Measurements from ENCODE around the gene PRDM5.

The PRDM5 gene

GRCh38 chr4:120815361-120815760 lies 107.2 kb downstream of the PRDM5 start:
- no peak for DNase-seq

DNA sequence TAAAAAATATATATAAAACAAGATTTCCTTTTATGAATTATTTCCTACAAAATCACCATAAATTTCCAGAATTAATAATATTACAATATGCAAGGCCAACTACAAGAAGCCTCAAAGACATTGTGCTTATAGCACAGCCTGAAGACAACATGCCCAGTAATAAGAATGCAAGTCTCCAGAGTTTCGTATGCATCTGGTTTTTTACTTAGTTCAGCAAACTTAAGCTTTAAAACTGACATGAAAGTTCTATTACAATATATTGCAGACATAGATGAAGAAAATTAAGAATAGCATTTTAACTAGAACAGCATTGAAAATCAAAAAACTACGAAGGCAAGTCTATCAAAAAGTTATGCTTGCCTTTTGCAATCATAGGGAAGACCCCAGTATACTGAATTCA lies 107.6 kb downstream of the PRDM5 start:
- no peak for DNase-seq

GRCh38 chr4:120812216-120812615 lies 110.3 kb downstream of the PRDM5 start:
- DNase-seq: no peak

DNA sequence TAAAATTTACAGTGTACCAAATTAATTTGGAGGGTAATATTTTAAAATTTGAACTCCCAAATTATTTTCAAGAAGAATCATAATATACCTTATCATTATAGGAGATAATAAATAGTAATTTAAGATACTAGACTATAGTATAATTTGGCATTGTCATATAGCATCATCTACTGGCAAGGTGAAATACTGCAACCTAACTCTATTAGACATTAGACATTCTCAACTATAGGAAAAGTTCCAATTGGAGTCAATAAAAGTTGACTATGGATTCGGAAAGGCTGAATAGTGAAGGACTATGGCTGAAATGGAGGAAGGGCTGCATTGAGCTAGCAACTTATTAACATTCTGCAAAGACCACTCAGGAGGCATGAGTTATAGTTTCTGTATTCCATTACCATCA lies 113.0 kb downstream of the PRDM5 start:
- DNase-seq: no peak

DNA sequence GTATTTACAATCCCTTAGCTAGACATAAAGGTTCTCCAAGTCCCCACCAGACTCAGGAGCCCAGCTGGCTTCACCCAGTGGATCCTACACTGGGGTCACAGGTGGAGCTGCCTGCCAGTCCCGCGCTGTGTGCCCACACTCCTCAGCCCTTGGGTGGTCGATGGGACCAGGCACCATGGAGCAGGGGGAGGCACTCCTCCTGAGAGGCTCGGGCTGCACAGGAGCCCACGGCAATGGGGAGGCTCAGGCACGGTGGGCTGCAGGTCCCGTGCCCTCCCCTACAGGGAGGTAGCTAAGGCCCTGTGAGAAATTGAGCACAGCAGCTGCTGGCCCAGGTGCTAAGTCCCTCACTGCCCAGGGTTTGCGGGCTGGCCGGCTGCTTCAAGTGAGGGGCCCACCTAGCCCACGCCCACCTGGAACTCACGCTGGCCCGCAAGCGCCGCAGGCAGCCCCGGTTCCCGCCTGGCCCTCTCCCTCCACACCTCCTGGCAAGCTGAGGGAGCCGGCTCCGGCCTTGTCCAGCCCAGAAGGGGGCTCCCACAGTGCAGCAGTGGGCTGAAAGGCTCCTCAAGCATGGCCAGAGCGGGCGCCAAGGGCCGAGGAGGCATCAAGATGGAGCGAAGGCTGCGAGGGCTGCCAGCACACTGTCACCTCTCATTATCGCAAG lies 113.9 kb downstream of the PRDM5 start:
- no peak for DNase-seq

GRCh38 chr4:120801137-120801758 lies 121.3 kb downstream of the PRDM5 start:
- DNase-seq: no peak

DNA sequence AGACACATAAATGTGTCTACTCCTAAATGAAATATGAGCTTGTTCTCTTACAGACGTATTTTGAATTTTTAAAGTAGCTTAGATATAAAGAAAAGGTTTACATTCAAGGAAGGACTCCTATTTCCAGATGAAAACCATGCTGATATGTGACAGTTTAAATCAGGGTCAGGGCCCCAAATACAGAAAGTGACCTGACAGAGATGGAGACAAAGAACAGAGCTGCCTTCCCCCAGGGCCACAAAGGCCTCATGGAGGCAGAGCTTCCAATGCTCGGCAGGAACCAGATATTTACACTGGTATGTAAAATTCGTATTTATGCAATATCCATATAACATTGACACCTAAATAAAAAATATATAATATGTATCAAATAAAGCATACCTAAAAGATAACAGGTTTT lies 124.0 kb downstream of the PRDM5 start:
- no peak for DNase-seq

DNA sequence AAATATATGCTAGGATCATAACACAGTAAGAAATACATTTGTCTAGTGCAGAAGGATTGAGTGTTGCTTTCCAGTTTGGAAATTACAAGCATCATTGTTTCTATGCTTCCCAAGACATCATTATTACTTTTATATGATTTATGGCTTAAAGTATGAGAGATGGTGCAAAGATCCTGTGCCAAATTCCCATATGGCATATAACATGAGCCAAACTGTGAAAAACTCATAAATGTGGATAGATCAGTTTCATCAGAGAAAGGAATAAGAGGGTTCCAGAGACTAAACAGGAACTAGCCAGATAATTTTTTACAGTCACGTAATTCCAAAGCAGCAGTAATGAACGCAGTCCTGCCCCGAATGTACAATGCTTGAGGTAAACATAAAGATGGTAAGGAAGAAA lies 126.3 kb downstream of the PRDM5 start:
- DNase-seq: no peak

- no peak for DNase-seq
Measured at GRCh38 chr4:120785202-120785601, 137.3 kb downstream of the PRDM5 start.

GRCh38 chr4:120777459-120777858 lies 145.1 kb downstream of the PRDM5 start:
- DNase-seq: no peak

DNA sequence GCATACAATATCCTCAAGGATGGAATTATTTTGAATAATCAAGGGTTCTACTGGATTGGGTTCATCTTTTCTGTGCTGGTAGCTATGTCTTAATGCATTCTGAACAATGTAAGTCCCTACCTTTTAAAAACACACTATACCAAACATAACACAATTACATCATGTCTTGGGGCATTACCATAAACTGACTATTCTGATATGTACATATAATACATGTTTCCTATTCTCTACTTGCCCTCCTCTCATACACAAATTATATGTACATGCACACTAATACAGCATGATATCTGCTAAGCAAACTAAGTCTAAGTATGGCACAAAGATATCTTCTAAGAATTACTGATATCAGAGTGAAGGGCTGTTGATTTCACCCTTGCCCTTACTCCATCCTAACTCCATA lies 147.1 kb downstream of the PRDM5 start:
- no peak for DNase-seq

DNA sequence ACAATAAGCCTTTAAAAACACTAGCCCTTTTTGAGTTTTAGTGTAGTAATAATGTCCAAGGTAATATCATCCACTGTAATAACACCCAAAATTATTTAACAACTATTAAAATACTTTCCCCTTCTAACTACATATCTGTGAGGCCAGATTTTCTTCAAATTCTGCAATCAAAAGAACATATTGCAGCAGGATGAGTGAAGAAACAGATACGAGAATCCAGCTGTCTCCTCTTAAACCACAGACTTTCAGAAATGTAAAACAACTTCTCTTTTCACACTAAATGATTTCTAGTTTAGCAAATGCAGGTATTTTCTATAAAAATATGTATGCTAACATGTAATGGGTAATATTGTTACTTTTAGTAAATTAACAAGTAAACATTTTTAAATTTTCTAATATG lies 148.9 kb downstream of the PRDM5 start:
- no peak for DNase-seq

- DNase-seq: no peak
Measured at GRCh38 chr4:120771907-120772306, 150.6 kb downstream of the PRDM5 start.

- DNase-seq: no peak
Measured at GRCh38 chr4:120770897-120771296, 151.6 kb downstream of the PRDM5 start.

DNA sequence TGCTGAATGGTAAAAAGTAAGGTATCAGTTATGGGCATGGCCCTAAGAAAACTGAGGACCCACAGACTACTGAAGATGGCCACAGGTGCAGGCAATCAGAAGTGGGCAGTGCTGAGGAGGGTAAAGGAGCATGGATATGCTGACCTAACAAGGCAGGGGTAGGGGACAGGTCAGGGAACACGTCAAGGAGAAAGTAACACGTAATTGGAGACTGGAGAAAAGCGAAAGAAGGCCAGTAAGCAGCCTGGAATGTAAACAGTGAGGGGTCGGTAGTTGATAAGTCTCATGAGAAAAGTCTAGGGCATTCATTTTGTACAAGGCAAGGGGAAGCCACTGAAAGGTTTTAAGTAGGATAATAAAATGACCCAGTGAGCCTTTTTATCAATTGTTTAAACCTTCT lies 153.3 kb downstream of the PRDM5 start:
- DNase-seq: no peak

GRCh38 chr4:120765260-120765680 lies 157.3 kb downstream of the PRDM5 start:
- no peak for DNase-seq

DNA sequence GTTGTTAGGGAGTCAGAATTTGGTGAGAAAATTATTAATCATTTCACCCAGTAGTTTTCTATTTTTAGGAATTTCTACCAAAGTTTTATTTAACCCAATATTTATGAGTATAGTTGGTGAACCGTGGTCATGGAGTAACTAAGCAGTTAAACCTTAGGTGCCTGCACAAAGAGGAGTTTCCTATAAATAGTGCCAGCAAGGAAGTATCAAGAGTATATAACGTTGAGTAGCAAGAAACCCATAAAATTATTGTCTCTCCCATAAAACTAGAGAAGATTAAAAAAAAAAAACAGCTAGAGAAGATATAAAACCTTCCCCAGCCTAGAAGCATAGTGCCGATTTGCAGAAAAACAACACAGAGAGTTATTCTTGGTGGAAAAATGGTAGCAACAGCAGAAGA lies 158.9 kb downstream of the PRDM5 start:
- DNase-seq: no peak

GRCh38 chr4:120761070-120761469 lies 161.5 kb downstream of the PRDM5 start:
- DNase-seq: no peak

DNA sequence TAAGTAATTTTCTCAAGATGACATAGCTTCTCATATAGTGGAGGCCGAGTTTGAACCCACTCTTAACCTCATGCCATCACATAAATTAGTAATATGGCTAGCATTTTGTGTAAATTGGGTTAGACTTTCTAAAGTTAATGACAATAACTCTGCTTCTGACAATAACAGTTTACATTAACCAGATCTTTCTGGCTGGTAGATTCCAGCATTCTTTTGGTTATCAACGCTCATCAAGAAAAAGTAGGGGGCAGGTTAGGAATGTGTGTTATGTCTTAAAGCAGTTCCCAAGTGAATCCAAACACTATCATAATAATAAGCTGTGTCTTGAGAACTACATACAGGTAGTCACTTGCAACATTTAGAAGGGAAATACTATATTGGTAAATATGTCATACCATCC lies 162.5 kb downstream of the PRDM5 start:
- DNase-seq: no peak

DNA sequence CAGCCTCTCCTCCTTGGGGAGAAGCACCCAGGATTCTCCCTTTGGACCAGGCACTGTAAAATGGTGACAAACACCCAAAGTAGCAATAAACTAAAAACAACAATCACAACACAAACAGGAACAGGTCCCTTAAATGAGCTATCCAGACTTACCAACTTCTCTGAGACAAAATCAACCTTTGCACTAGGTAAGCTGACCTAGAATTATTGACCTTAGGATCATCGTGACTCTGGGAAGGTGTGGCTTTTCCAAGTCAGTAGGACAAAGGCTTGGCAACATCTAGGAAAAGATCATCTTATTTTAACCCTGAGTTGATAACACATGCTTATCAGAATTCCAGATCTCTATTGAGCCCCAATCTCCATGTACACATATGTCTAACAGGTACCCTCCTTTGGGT lies 166.7 kb downstream of the PRDM5 start:
- DNase-seq: no peak

DNA sequence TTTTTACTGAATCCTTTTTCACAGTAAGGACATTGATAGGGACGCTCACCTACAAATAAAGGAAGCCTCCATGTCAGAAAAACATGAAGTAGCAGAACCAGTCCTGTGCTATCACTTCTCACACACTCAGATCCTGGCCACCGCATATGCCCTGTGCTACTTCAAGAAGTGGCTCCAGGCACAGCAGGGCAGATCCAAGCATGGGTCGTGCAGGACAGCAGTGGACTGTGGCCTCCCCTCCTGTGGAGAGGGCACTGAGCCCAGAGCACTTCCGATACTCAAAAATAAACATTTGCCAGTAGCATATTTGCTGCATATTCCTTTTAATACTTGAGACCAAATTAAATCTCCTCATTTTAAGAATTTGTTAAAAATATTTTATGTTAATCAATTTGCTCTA lies 167.9 kb downstream of the PRDM5 start:
- no peak for DNase-seq

- peak; percentile 39 for DNase-seq
Measured at GRCh38 chr4:120753854-120754253, 168.7 kb downstream of the PRDM5 start.

- no peak for DNase-seq
Measured at GRCh38 chr4:120750152-120750525, 172.4 kb downstream of the PRDM5 start.

- peak; percentile 92 for DNase-seq
Measured at GRCh38 chr4:120749445-120750151, 172.9 kb downstream of the PRDM5 start.
